ENCODE results near the gene ZNF653. TPM values are rescaled to one million over a fixed set of nuclear protein-coding genes. Genes with fewer than 3 reads are reported as not detected.

The ZNF653 gene
- total RNA-seq, 3 donors from 2014 or later (not counting 1 experiment from before 2014, with no cell fraction given) = 9.9 to 15.4 (median 10.8) TPM

- intact Hi-C loops (cut with micrococcal nuclease) = no loop called here
- ATAC-seq (no peak), DNase-seq (no peak)
- Histone ChIP-seq H3K4me1 (ENCODE audit: control insufficient read depth, insufficient read depth, low read length) (peaks cover 10% of the 10 kb centered on the region), H3K27me3 (ENCODE audit: control insufficient read depth, insufficient read depth, low read length) (peaks cover 5% of the 10 kb centered on the region), H3K4me3 (ENCODE audit: low read length) (no peak overlapping the region), H3K9me3 (ENCODE audit: control insufficient read depth, insufficient read depth, low read length) (no peaks in the 10 kb centered on the region), H3K36me3 (ENCODE audit: control insufficient read depth, insufficient read depth, low read length) (no peaks in the 10 kb centered on the region), H3K27ac (ENCODE audit: low read length) (no peak overlapping the region)
- peaks cover 3% of the 10 kb centered on the region in 2 donors for H3K4me1 Mint-ChIP-seq
- peaks cover 12 to 20% of the 10 kb centered on the region in 2 donors for H3K27me3 Mint-ChIP-seq (ENCODE audit: low read depth in 2 of 2)
- H3K36me3 Mint-ChIP-seq = no peaks in the 10 kb centered on the region
- no peaks in the 10 kb centered on the region for H3K9me3 Mint-ChIP-seq
- 86% methylated on average over 5 of the region's 5 CpGs for WGBS (ENCODE audit: insufficient coverage)
- no peak overlapping the region for H3K4me3 Mint-ChIP-seq
- H3K27ac Mint-ChIP-seq = no peak overlapping the region
- TF ChIP-seq, protein P1, sequence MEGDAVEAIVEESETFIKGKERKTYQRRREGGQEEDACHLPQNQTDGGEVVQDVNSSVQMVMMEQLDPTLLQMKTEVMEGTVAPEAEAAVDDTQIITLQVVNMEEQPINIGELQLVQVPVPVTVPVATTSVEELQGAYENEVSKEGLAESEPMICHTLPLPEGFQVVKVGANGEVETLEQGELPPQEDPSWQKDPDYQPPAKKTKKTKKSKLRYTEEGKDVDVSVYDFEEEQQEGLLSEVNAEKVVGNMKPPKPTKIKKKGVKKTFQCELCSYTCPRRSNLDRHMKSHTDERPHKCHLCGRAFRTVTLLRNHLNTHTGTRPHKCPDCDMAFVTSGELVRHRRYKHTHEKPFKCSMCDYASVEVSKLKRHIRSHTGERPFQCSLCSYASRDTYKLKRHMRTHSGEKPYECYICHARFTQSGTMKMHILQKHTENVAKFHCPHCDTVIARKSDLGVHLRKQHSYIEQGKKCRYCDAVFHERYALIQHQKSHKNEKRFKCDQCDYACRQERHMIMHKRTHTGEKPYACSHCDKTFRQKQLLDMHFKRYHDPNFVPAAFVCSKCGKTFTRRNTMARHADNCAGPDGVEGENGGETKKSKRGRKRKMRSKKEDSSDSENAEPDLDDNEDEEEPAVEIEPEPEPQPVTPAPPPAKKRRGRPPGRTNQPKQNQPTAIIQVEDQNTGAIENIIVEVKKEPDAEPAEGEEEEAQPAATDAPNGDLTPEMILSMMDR (IDR thresholded peaks at IDR 0.05) = no peak
Measured at GRCh38 chr19:11540645-11541044, 35.0 kb upstream of the ZNF653 start.

GRCh38 chr19:11539495-11540365 is 34.1 kb upstream of the ZNF653 start:
- WGBS (ENCODE audit: insufficient coverage) = 15% methylated on average over 26 of the region's 36 CpGs
- intact Hi-C loops (cut with micrococcal nuclease) = no loop called here
- no peak overlapping the region for H3K4me3 ChIP-seq (ENCODE audit: low read length)
- H3K4me3 Mint-ChIP-seq = no peak overlapping the region
- peaks cover 5% of the 10 kb centered on the region for H3K27me3 ChIP-seq (ENCODE audit: control insufficient read depth, insufficient read depth, low read length)
- DNase-seq (no peak), ATAC-seq (no peak)
- no peak overlapping the region for H3K27ac Mint-ChIP-seq
- no peak overlapping the region for H3K27ac ChIP-seq (ENCODE audit: low read length)
- H3K27me3 Mint-ChIP-seq (ENCODE audit: low read depth in 2 of 2) = peaks cover 12 to 20% of the 10 kb centered on the region in 2 donors
- no peaks in the 10 kb centered on the region for H3K36me3 ChIP-seq (ENCODE audit: control insufficient read depth, insufficient read depth, low read length)
- peaks cover 8 to 9% of the 10 kb centered on the region in 2 donors for H3K4me1 Mint-ChIP-seq
- peaks cover 12% of the 10 kb centered on the region for H3K4me1 ChIP-seq (ENCODE audit: control insufficient read depth, insufficient read depth, low read length)
- no peaks in the 10 kb centered on the region for H3K9me3 ChIP-seq (ENCODE audit: control insufficient read depth, insufficient read depth, low read length)
- no peaks in the 10 kb centered on the region for H3K9me3 Mint-ChIP-seq
- TF ChIP-seq, protein P1 (IDR thresholded peaks at IDR 0.05) = no peak
- no peaks in the 10 kb centered on the region for H3K36me3 Mint-ChIP-seq

DNA sequence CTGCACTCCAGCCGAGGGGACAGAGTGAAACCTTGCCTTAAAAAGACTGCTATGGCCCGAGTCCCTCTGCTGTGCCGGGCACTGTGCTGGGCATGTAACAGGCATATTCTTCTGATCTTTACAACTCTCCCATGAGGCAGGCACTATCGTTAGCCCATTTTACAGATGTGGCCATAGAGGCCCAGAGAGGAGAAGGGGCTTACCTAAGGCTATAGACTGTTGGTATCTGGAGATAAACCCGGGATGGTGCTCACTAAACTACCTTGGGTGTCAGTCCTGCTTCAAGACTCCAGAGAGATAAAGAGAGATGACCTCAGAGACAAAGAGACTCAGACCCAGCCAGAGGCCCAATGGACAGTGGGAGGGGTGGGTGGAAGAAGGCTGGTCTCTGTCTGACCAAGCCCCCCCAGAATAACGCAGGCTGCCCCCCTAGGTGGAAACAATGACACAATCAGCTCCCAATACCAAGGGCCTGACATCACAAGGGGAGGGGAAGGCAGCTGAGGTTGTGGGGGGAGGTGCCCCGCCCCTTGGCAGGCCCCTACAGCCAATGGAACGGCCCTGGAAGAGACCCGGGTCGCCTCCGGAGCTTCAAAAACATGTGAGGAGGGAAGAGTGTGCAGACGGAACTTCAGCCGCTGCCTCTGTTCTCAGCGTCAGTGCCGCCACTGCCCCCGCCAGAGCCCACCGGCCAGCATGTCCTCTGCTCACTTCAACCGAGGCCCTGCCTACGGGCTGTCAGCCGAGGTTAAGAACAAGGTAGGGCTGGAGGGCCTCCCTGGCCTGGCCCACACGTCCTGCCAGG is 32.8 kb upstream of the ZNF653 start, which contains the start of gene CNN1:
TSS of gene CNN1 (plus strand) at position 620 of the 805 bp plus-strand sequence. CDS start at position 697, 77 bp downstream.
- DNase-seq (no peak), ATAC-seq (no peak)
- Histone ChIP-seq H3K27me3 (ENCODE audit: control insufficient read depth, insufficient read depth, low read length) (peaks cover 5% of the 10 kb centered on the region), H3K27ac (ENCODE audit: low read length) (no peak within 1 kb of the TSS), H3K9me3 (ENCODE audit: control insufficient read depth, insufficient read depth, low read length) (no peaks in the 10 kb centered on the region), H3K4me3 (ENCODE audit: low read length) (no peak within 1 kb of the TSS), H3K36me3 (ENCODE audit: control insufficient read depth, insufficient read depth, low read length) (no peaks in the 10 kb centered on the region), H3K4me1 (ENCODE audit: control insufficient read depth, insufficient read depth, low read length) (peaks cover 12% of the 10 kb centered on the region)
- TF ChIP-seq, protein P1 (IDR thresholded peaks at IDR 0.05) = no peak
- Mint-ChIP-seq H3K9me3 (no peaks in the 10 kb centered on the region), H3K27me3 (ENCODE audit: low read depth in 2 of 2) (peaks cover 12 to 16% of the 10 kb centered on the region in 2 donors), H3K27ac (no peak within 1 kb of the TSS), H3K4me3 (no peak within 1 kb of the TSS), H3K4me1 (peaks cover 8 to 16% of the 10 kb centered on the region in 2 donors), H3K36me3 (no peaks in the 10 kb centered on the region)
- WGBS (ENCODE audit: insufficient coverage) = 37% methylated on average over 20 of the region's 21 CpGs
- intact Hi-C loops (cut with micrococcal nuclease) = no loop called here
